ENCODE results near the gene METTL16.
"Not testable (repeated sequence)": the region's sequence is repeated elsewhere in the genome, so short reads cannot be mapped to it uniquely, and the experiment has no call there.

GRCh38 chr17:2507015-2507414 lies 4.7 kb downstream of the METTL16 start:
- TF ChIP-seq CTCF (IDR thresholded peaks at IDR 0.05); EZH2 (IDR thresholded peaks at IDR 0.05; ENCODE audit: borderline replicate concordance, insufficient read depth, low read depth, low read length, poor library complexity, severe bottlenecking): not testable (repeated sequence)

Data from B cell (primary cell).